IMR-90 (cell line): Measurements from ENCODE around the gene SGMS1. TPM values are rescaled to one million over a fixed set of nuclear protein-coding genes. Genes with fewer than 3 reads are reported as not detected.

Experiments
- ATAC-seq: fragments of 200-7000 bp; cut with Tn5 transposase; 2 replicates; pipeline ENCODE4 v1.9.1; 2020; ENCODE audit warnings: low read depth, mild to moderate bottlenecking, moderate library complexity
- BruUV-seq: library from RNA; stranded (reverse); fragments of 400-500 nt; replicated peaks from 2 replicates; lab custom pipeline; 2021; lab: Mats Ljungman, UMichigan
- CTCF ChIA-PET: fragments of 300-600 bp; formaldehyde crosslinking; extraction: SDS; loops from one replicate; lab custom pipeline; 2021; ENCODE audit warnings: antibody characterized with exemption; lab: Yijun Ruan, JAX
- POLR2A ChIA-PET: fragments of 300-600 bp; sonication (Branson Sonifier 250); formaldehyde crosslinking; loops from one replicate; lab custom pipeline; 2022; ENCODE audit warnings: antibody characterized with exemption; ENCODE audit not compliant: unreplicated experiment; lab: Charles Lee
- DNase-seq: peaks from one replicate; pipeline ENCODE4 v3.0.0; 2013
- H2AFZ ChIP-seq: replicated peaks from 2 replicates; pipeline ENCODE3; 2013; ENCODE audit warnings: low read length, mild to moderate bottlenecking; ENCODE audit not compliant: poor library complexity
- H2AK5ac ChIP-seq: 2 replicates; pipeline ENCODE4 v1.6.1; 2013; ENCODE audit warnings: low read depth, low read length, inconsistent platforms
- H2AK9ac ChIP-seq: replicated peaks from 2 replicates; pipeline ENCODE3; 2013; ENCODE audit warnings: mild to moderate bottlenecking, low read depth, low read length, moderate library complexity; ENCODE audit not compliant: poor library complexity
- H2BK120ac ChIP-seq: 2 replicates; pipeline ENCODE4 v1.6.1; 2013; ENCODE audit warnings: low read depth, low read length, inconsistent platforms
- H2BK15ac ChIP-seq: 3 replicates; pipeline ENCODE4 v1.6.1; 2013; ENCODE audit warnings: low read depth, low read length, inconsistent platforms
- H2BK20ac ChIP-seq: 2 replicates; pipeline ENCODE4 v1.6.1; 2013; ENCODE audit warnings: low read depth, mild to moderate bottlenecking, inconsistent platforms, low read length, moderate library complexity
- H2BK5ac ChIP-seq: 2 replicates; pipeline ENCODE4 v1.6.1; 2013; ENCODE audit warnings: mild to moderate bottlenecking, low read depth, low read length, inconsistent platforms; ENCODE audit not compliant: poor library complexity, severe bottlenecking
- H3K14ac ChIP-seq: replicated peaks from 2 replicates; pipeline ENCODE4 v1.6.1; 2013; ENCODE audit warnings: low read depth, low read length, inconsistent platforms
- H3K18ac ChIP-seq: 2 replicates; pipeline ENCODE4 v1.6.1; 2013; ENCODE audit warnings: low read depth, low read length, control low read depth
- H3K23ac ChIP-seq: 2 replicates; pipeline ENCODE4 v1.6.1; 2013; ENCODE audit warnings: low read depth, low read length, inconsistent platforms
- H3K27ac ChIP-seq: 2 replicates; pipeline ENCODE4 v1.5.1; 2013; ENCODE audit warnings: mild to moderate bottlenecking, control low read depth, low read length; ENCODE audit not compliant: insufficient read depth
- H3K27me3 ChIP-seq: 2 replicates; pipeline ENCODE4 v1.6.1; 2013; ENCODE audit warnings: low read length; ENCODE audit not compliant: control insufficient read depth, insufficient read depth
- H3K36me3 ChIP-seq: 2 replicates; pipeline ENCODE4 v1.6.1; 2013; ENCODE audit warnings: low read length, mixed read lengths; ENCODE audit not compliant: control insufficient read depth, insufficient read depth
- H3K4ac ChIP-seq: 2 replicates; pipeline ENCODE4 v1.6.1; 2013; ENCODE audit warnings: low read depth, low read length, inconsistent platforms
- H3K4me1 ChIP-seq: 2 replicates; pipeline ENCODE4 v1.6.1; 2013; ENCODE audit warnings: low read length, mixed read lengths; ENCODE audit not compliant: control insufficient read depth, insufficient read depth
- H3K4me2 ChIP-seq: 2 replicates; pipeline ENCODE4 v1.6.1; 2013; ENCODE audit warnings: low read depth, mild to moderate bottlenecking, control low read depth, low read length, moderate library complexity
- H3K4me3 ChIP-seq: 2 replicates; pipeline ENCODE4 v1.5.1; 2013; ENCODE audit warnings: low read depth, mild to moderate bottlenecking, control low read depth, low read length, moderate library complexity; ENCODE audit not compliant: insufficient read depth
- H3K56ac ChIP-seq: 2 replicates; pipeline ENCODE4 v1.6.1; 2013; ENCODE audit warnings: low read length, inconsistent platforms; ENCODE audit not compliant: insufficient read depth; ENCODE audit errors: extremely low read depth
- H3K79me1 ChIP-seq, 2 experiments: 2 replicates each; pipeline ENCODE4 v1.6.1; 2013; ENCODE audit warnings: low read length in 2 of 2, inconsistent platforms in 1 of 2, low read depth in 1 of 2
- H3K9ac ChIP-seq: 2 replicates; pipeline ENCODE4 v1.6.1; 2013; ENCODE audit warnings: low read depth, low read length, control low read depth
- H3K9me1 ChIP-seq: 2 replicates; pipeline ENCODE4 v1.6.1; 2013; ENCODE audit warnings: low read length, inconsistent platforms; ENCODE audit not compliant: insufficient read depth
- H3K9me3 ChIP-seq: 2 replicates; pipeline ENCODE4 v1.6.1; 2013; ENCODE audit warnings: low read length; ENCODE audit not compliant: control insufficient read depth, insufficient read depth
- H4K20me1 ChIP-seq: 2 replicates; pipeline ENCODE4 v1.6.1; 2013; ENCODE audit warnings: low read length, inconsistent platforms; ENCODE audit not compliant: insufficient read depth
- H4K5ac ChIP-seq: 2 replicates; pipeline ENCODE4 v1.6.1; 2013; ENCODE audit warnings: mild to moderate bottlenecking, low read depth, low read length, control low read depth
- H4K8ac ChIP-seq, 2 experiments: 2 replicates each; pipeline ENCODE4 v1.6.1; 2013; ENCODE audit warnings: low read depth in 2 of 2, low read length in 2 of 2, control low read depth in 1 of 2, inconsistent platforms in 1 of 2
- H4K91ac ChIP-seq: 2 replicates; pipeline ENCODE4 v1.6.1; 2013; ENCODE audit warnings: low read depth, low read length, inconsistent platforms; ENCODE audit not compliant: insufficient read depth
- BHLHE40 ChIP-seq: fragments of 150-350 bp; IDR thresholded peaks from 2 replicates; pipeline ENCODE4 v1.6.1; 2016; ENCODE audit warnings: mild to moderate bottlenecking, low read depth, low read length
- CEBPB ChIP-seq: IDR thresholded peaks from 2 replicates; pipeline ENCODE4 v1.6.1; 2012; ENCODE audit warnings: low read depth, low read length, improper control_type of control experiment
- CHD1 ChIP-seq: IDR thresholded peaks from 2 replicates; pipeline ENCODE4 v1.6.1; 2012; ENCODE audit warnings: low read depth, low read length, improper control_type of control experiment
- FOS ChIP-seq: fragments of 150-350 bp; IDR thresholded peaks from 2 replicates; pipeline ENCODE4 v1.6.1; 2016; ENCODE audit warnings: low read depth, low read length
- MAFK ChIP-seq: IDR thresholded peaks from 2 replicates; pipeline ENCODE4 v1.6.1; 2012; ENCODE audit warnings: low read depth, low read length, improper control_type of control experiment
- MXI1 ChIP-seq: IDR thresholded peaks from 2 replicates; pipeline ENCODE4 v1.6.1; 2012; ENCODE audit warnings: low read depth, mild to moderate bottlenecking, low read length, moderate library complexity, borderline replicate concordance
- NFE2L2 ChIP-seq: fragments of 150-350 bp; IDR thresholded peaks from 2 replicates; pipeline ENCODE4 v1.6.1; 2016; ENCODE audit warnings: low read depth, mild to moderate bottlenecking, low read length
- RAD21 ChIP-seq: IDR thresholded peaks from 2 replicates; pipeline ENCODE4 v1.6.1; 2012; ENCODE audit warnings: low read length, improper control_type of control experiment
- RCOR1 ChIP-seq: IDR thresholded peaks from 2 replicates; pipeline ENCODE4 v1.6.1; 2012; ENCODE audit warnings: mild to moderate bottlenecking, low read length, improper control_type of control experiment; ENCODE audit not compliant: insufficient replicate concordance
- RFX5 ChIP-seq: IDR thresholded peaks from 2 replicates; pipeline ENCODE4 v1.8.0; 2012; ENCODE audit warnings: low read depth, mild to moderate bottlenecking, low read length, moderate library complexity
- SMC3 ChIP-seq: fragments of 150-350 bp; IDR thresholded peaks from 2 replicates; pipeline ENCODE4 v1.6.1; 2016; ENCODE audit warnings: low read depth, mild to moderate bottlenecking, antibody characterized with exemption, low read length, moderate library complexity
- WGBS, 2 experiments: methylation state at CpG; one replicate each; pipeline versions ENCODE4 v1.1.5 to v1.1.7; 2013; ENCODE audit warnings: missing lambda C conversion rate in 2 of 2; ENCODE audit not compliant: insufficient read length in 1 of 2; ENCODE audit errors: extremely low coverage in 2 of 2; 5-methylcytosine and 5-hydroxymethylcytosine counted together
- dilution Hi-C: fragments of 300-500 bp; cut with HindIII; formaldehyde crosslinking; loops from one replicate; pipeline ENCODE4 v1.14.3; 2018; ENCODE audit warnings: low sequenced_read_pairs; ENCODE audit not compliant: unreplicated experiment
- in situ Hi-C: fragments of 300-500 bp; cut with MboI; formaldehyde crosslinking; loops from 3 replicates; pipeline ENCODE4 v1.14.3; 2019; ENCODE audit warnings: low sequenced_read_pairs, inconsistent platforms, mixed read lengths
- intact Hi-C: fragments of 100-400 bp; cut with micrococcal nuclease; formaldehyde crosslinking; loops from 2 replicates; pipeline ENCODE4 v1.10.0; 2022
- polyA plus RNA-seq, 3 experiments: library from polyadenylated mRNA; depleted of rRNA; stranded (reverse); fragments of >200 nt; gene quantifications; 2 replicates each; pipeline ENCODE4 v1.2.3, GENCODE V29; 2012; ENCODE audit warnings: low replicate concordance in 1 of 3
- total RNA-seq: library from RNA; depleted of rRNA; stranded (reverse); fragments of >200 nt; gene quantifications from 2 replicates; pipeline ENCODE4 v1.2.3, GENCODE V29; 2012
- TF ChIP-seq, protein P1 (sequence below): fragments of 150-350 bp; IDR thresholded peaks from 2 replicates; pipeline ENCODE4 v1.6.1; 2017; ENCODE audit warnings: mild to moderate bottlenecking, antibody characterized with exemption, low read length, low read depth
- TF ChIP-seq, protein P2 (sequence below): conservative IDR thresholded peaks from 2 replicates; pipeline ENCODE4 v1.5.1; 2012; ENCODE audit warnings: mild to moderate bottlenecking, low read depth, low read length, improper control_type of control experiment

Gene SGMS1
- total and polyA plus RNA-seq, 2 of the 4 experiments (the other 2 are of a cell fraction): 9.8 to 30.8 TPM

DNA sequence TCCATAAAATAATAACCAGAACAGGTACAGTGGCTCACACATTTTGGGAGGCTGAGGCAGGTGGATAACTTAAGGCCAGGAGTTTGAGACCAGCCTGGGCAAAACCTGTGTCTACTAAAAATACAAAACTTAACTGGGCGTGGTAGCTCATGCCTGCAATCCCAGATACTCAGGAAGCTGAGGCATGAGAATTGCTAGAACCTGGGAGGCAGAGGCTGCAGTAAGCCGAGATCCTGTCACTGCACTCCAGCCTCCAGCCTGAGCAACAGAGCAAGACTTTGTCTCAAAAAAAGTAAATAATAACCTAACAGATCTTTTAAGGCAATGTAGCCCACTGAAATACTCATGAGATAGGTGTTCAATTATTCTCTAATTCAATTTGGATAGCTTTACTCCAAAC is 265.3 kb downstream of the SGMS1 start:
- Histone ChIP-seq H3K4me3 (no peak overlapping the region), H3K9me1 (no peaks in the 10 kb centered on the region; the same call in 1 of the 2 replicates), H4K20me1 (no peaks in the 10 kb centered on the region), H2AK5ac (no peak overlapping the region), H3K4me1 (peaks cover 11% of the 10 kb centered on the region), H2BK15ac (no peak overlapping the region), H3K14ac (no peak overlapping the region), H3K9me3 (no peaks in the 10 kb centered on the region), H2AK9ac (no peak overlapping the region), H3K36me3 (no peaks in the 10 kb centered on the region), H4K91ac (no peak overlapping the region), H3K4ac (no peak overlapping the region), H3K27ac (no peak overlapping the region), H3K79me1 (peaks cover 19 to 28% of the 10 kb centered on the region in 2 experiments), H4K8ac (no peak overlapping the region), H3K9ac (no peak overlapping the region), H3K4me2 (no peak overlapping the region), H3K27me3 (no peaks in the 10 kb centered on the region), H3K56ac (no peak overlapping the region), H2BK5ac (no peak overlapping the region), H3K18ac (no peak overlapping the region; the same call in 1 of the 2 replicates), H4K5ac (no peak overlapping the region), H2BK120ac (no peak overlapping the region), H2BK20ac (no peak overlapping the region), H2AFZ (no peak overlapping the region), H3K23ac (no peak overlapping the region)
- ChIA-PET POLR2A (no interaction called here), CTCF (interaction anchor here (1.1 to 1.4 kb wide), 2 partner anchors 12 to 22 kb away, joined by 3 read pairs; no protein-coding TSS in a partner anchor)
- BruUV-seq: no TSS peak
- TF ChIP-seq NFE2L2 (no peak), RFX5 (no peak), RAD21 (no peak), CHD1 (no peak), CEBPB (no peak), MXI1 (no peak), SMC3 (no peak), FOS (no peak), MAFK (no peak), BHLHE40 (no peak), RCOR1 (no peak)
- TF ChIP-seq, protein P1, sequence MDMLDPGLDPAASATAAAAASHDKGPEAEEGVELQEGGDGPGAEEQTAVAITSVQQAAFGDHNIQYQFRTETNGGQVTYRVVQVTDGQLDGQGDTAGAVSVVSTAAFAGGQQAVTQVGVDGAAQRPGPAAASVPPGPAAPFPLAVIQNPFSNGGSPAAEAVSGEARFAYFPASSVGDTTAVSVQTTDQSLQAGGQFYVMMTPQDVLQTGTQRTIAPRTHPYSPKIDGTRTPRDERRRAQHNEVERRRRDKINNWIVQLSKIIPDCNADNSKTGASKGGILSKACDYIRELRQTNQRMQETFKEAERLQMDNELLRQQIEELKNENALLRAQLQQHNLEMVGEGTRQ: no peak
- TF ChIP-seq, protein P2, sequence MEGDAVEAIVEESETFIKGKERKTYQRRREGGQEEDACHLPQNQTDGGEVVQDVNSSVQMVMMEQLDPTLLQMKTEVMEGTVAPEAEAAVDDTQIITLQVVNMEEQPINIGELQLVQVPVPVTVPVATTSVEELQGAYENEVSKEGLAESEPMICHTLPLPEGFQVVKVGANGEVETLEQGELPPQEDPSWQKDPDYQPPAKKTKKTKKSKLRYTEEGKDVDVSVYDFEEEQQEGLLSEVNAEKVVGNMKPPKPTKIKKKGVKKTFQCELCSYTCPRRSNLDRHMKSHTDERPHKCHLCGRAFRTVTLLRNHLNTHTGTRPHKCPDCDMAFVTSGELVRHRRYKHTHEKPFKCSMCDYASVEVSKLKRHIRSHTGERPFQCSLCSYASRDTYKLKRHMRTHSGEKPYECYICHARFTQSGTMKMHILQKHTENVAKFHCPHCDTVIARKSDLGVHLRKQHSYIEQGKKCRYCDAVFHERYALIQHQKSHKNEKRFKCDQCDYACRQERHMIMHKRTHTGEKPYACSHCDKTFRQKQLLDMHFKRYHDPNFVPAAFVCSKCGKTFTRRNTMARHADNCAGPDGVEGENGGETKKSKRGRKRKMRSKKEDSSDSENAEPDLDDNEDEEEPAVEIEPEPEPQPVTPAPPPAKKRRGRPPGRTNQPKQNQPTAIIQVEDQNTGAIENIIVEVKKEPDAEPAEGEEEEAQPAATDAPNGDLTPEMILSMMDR: no peak
- WGBS, 2 experiments: 80% methylated on average over 1 of the region's 2 CpGs; no CpG with 5 or more reads in 1 of the 2 experiments
- in situ Hi-C loops: no loop called here
- DNase-seq (no peak), ATAC-seq (no peak)
- dilution Hi-C loops: no loop called here
- intact Hi-C loops: no loop called here
